ENCODE data around the gene NOC4L. TPM values are rescaled to one million over a fixed set of nuclear protein-coding genes. Genes with fewer than 3 reads are reported as not detected.

NOC4L gene
- 10 to 100 TPM in 1 of 4 donors, 1 to 10 TPM in 3; 5.4 to 10.2 (median 7.5) TPM for total RNA-seq

DNA sequence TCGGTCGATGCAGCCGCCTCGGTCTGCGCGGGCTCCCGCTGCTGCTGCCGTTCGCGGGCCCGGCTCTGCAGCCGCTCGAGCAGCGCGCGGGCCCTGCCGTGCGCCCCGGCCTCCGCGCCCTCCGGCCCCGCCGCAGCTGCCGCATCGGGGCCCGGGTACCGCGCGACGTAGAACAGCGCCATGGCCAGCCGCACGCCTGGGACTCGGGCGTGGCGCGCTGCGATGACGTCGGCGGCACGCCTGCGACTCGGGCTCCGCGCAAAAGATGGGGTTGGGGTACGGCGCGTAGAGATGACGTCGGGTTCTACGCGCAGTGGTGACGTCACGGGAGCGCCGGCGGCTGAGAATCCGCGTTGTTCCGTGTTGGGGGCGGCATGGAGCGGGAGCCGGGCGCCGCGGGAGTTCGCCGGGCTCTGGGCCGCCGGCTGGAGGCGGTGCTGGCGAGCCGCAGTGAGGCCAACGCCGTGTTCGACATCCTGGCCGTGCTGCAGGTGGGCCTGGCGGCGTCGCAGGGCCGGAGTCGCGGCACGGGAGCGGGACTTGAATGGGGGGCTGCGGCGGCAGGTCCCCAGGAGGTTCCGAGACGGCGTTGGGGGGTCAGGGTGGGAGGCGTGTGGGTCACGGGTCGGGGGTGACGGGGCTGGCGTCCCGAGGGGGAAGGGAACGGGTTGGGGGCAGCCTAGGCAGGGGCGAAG is at the start of gene NOC4L, which contains the start of gene DDX51:
Gene NOC4L (plus strand): TSS at position 343 of the 695 bp plus-strand sequence. CDS start 32 bp downstream, at position 375.
Gene DDX51 (minus strand): TSS at position 205 of the 695 bp plus-strand sequence. CDS start 23 bp downstream, at position 182.
- TF ChIP-seq, protein P1, sequence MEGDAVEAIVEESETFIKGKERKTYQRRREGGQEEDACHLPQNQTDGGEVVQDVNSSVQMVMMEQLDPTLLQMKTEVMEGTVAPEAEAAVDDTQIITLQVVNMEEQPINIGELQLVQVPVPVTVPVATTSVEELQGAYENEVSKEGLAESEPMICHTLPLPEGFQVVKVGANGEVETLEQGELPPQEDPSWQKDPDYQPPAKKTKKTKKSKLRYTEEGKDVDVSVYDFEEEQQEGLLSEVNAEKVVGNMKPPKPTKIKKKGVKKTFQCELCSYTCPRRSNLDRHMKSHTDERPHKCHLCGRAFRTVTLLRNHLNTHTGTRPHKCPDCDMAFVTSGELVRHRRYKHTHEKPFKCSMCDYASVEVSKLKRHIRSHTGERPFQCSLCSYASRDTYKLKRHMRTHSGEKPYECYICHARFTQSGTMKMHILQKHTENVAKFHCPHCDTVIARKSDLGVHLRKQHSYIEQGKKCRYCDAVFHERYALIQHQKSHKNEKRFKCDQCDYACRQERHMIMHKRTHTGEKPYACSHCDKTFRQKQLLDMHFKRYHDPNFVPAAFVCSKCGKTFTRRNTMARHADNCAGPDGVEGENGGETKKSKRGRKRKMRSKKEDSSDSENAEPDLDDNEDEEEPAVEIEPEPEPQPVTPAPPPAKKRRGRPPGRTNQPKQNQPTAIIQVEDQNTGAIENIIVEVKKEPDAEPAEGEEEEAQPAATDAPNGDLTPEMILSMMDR (IDR thresholded peaks at IDR 0.05; ENCODE audit: low read depth), result no peak

DNA sequence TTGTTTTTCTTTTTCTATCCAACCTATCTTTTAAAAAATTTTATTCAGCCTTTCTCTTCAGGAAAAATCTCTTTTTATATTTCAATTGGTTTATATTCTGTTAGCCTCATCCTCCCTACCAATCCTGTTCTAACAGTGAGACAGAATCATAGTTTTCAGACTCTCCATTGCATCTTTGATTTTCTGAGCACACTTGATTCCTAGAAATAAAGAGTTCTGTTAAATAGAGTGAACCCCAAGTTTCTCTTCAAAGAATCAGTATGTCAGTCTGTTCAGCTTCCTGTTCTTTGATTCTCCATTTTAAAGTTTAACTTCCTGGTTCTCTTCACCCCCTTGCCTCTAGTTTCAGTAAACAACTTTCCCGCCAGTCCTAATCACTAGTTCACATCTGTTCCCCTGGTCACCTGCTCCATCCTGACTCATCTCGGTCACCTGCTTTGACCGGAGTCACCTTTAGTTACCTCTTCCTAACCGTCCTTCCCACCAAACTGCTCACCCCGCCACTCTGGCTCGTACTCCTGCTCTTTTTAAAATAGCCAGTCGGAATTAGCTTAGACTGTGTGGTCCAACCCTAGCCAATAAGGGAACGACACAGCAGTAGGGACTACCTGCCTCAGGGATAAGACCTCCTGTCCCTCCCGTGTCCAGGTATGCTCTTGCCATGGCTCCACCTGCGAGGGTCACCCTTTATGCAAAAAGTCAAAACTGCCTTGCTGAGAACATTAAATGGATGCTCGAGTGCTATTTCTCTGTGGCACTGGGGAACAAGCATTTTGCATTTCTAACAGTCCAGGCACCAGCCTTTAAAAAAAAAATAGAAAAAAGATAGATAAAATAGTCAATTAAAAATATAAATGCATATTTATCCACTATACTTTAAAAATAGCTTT is 48.5 kb upstream of the NOC4L start:
- TF ChIP-seq, protein P1 (IDR thresholded peaks at IDR 0.05; ENCODE audit: low read depth), result no peak

DNA sequence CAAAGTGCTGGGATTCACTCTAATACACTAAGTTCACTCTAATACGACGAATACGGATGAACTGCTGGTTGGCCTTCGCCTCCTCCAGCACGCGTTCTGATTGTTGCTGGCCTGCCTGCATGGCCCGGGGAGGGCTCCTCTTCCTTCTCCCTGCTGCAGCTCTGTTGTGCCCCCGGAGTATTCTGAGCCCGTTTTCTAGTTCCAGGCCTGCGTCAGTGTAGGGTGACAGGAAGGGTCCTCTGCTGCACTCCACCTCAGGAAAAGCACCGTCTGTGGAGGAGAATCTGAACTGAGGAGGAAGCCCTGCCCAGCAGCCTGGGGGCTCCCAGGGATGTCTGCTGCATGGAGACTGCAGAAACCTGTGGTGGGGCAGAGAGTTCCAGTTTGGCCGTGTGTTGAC is 44.5 kb upstream of the NOC4L start:
- TF ChIP-seq, protein P1 (IDR thresholded peaks at IDR 0.05; ENCODE audit: low read depth), result no peak

DNA sequence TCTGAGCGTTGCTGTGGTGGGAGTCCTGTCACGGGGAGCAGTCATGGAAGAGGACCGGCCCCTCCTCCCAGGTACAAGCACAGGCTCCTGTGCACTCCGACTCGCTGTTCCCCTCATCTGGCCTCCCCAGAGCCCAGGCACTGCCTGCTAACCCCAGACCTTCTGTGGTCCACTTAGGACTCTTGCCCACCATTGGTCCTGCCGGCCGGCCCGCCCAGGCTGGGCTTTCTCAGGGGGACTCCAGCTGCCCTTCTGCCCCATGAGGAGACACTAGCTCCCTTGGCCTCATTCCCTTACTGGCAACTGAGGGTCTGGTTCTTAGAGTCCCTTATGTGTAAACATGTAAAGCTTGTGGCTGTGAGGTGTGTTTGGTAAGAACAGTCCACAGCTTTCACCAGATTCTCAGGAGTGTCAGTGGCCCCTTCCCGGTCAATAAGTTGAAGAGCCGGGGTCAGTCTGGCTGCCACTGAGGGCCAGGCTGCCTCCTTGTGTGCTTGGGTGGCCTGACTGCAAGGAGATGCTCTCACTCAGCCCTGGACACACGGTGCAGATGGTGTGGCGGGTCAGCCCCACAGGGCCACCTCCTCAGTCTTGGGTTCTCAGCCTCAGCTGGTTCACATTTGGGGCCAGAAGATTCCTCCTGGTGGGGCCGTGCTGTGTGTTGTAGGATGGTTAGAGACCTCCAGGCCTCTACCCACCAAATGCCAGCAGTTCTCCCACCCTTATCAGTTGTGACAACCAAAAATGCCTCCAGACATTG is 43.8 kb upstream of the NOC4L start:
- TF ChIP-seq, protein P1 (IDR thresholded peaks at IDR 0.05; ENCODE audit: low read depth), result no peak

DNA sequence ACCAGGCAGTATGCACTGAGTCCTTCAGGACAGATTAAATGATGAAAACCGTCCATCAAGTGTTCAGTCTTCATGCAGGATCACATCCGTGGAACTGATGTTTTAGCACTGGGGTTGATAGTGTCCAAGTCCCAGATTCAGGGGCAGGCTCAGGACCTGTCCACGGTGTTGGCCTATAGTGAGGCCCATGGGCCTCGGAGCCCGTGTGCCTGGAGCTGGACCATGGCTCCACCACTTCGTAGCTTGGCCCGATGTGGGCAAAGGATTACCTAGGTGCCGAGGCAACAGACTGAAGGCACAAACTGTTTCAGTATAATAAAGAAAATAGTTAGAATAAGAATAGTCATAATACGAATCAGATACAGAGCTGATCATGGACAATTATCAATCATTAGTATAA is 42.0 kb upstream of the NOC4L start:
- TF ChIP-seq, protein P1 (IDR thresholded peaks at IDR 0.05; ENCODE audit: low read depth), result no peak

DNA sequence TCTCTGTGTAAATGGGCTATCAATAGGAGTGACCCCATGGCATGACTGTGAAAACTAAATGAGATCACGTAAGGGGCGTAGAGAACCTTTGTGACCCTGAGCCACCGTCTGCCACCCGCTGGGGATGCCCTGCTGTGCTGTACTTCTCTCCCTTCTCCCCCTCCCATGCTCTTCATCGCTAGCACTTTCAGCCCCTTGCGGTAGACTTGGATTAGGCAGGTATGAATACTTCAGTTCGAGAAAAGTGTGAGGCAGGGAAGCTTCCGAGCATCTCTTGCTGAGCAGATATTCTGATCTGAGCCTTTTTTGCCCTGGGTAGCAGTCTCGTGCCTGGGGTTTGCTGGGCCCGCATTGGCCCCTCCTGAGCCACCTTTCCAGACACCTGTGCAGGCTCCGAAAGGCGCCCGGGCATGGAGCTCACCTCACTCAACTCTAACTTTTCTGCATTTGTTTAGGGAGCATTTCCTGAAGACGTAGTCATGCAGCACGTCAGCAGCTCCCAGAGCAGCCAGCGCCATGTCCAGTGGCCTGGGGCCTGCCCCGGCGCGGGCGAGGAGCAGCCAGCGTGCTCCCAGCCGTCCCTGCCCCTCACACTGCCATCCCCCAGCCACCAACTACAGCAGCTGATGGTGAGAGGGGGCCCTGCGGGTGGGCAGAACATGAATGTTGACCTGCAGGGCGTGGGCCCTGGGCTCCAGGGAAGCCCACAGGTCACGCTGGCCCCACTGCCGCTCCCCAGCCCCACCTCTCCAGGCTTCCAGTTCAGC is 40.5 kb upstream of the NOC4L start:
- TF ChIP-seq, protein P1 (IDR thresholded peaks at IDR 0.05; ENCODE audit: low read depth), result no peak
